Right cardiac atrium (tissue), 5 donors: ENCODE results near the gene DMBT1. TPM values are rescaled to one million over a fixed set of nuclear protein-coding genes. Genes with fewer than 3 reads are reported as not detected.

Source experiments
- ATAC-seq, 2 donors: fragments of 200-7000 bp; cut with Tn5 transposase; one replicate each; pipeline versions ENCODE4 v1.8.0 to v1.9.1; 2020; ENCODE audit warnings: moderate library complexity in 2 of 2, mild to moderate bottlenecking in 1 of 2
- DNase-seq, 3 donors: peaks; one replicate each; pipeline ENCODE4 v3.0.0-alpha.2; 2020
- H3K27ac ChIP-seq: one replicate; pipeline ENCODE4 v1.5.1; 2013; ENCODE audit warnings: mild to moderate bottlenecking, low read length, control low read depth, moderate library complexity
- H3K27me3 ChIP-seq: one replicate; pipeline ENCODE4 v1.6.1; 2013; ENCODE audit not compliant: control insufficient read depth, insufficient read depth
- H3K4me1 ChIP-seq: one replicate; pipeline ENCODE4 v1.6.1; 2013; ENCODE audit warnings: low read length; ENCODE audit not compliant: control insufficient read depth, insufficient read depth
- H3K4me3 ChIP-seq: one replicate; pipeline ENCODE4 v1.5.1; 2013; ENCODE audit warnings: low read length, control low read depth
- H3K9me3 ChIP-seq: one replicate; pipeline ENCODE4 v1.6.1; 2013; ENCODE audit warnings: low read length; ENCODE audit not compliant: control insufficient read depth
- WGBS: extraction: QIAGEN DNeasy Blood & Tissue Kit; methylation state at CpG from one replicate; pipeline ENCODE4 v1.1.7; 2013; 5-methylcytosine and 5-hydroxymethylcytosine counted together
- intact Hi-C, 4 donors: fragments of 100-400 bp; cut with DNase I; formaldehyde crosslinking; loops; one replicate each; pipeline versions ENCODE4 v1.11.0 to v1.14.0; 2022 to 2023
- polyA plus RNA-seq: library from polyadenylated mRNA; stranded (reverse); fragments of 200-250 nt; gene quantifications from one replicate; pipeline ENCODE4 v1.2.3, GENCODE V29; 2013
- total RNA-seq, 4 donors: library from RNA; stranded (reverse); fragmentation: NEBNext Ultra II Directional; extraction: Animal tissue kit (Norgen Biotek cat#: 25700); gene quantifications; one replicate each; pipeline ENCODE4 v1.2.1, GENCODE V29; 2021
- donor health status: healthy with polysubstance abuse.
- donor health status: DM: no; HTN: yes; CAD: no.
- donor health status: DM: no; HTN: no; CAD: no.
- donor health status: DM: no; HTN: yes; CAD: no; lungs with severe emphysema.
- donor health status: DM: yes; HTN: yes; CAD: no.

DMBT1 gene
- total and polyA plus RNA-seq, 5 donors = 0.06 to 0.17 (median 0.09) TPM

GRCh38 chr10:122659126-122659525 is 98.6 kb downstream of the DMBT1 start:
- Histone ChIP-seq H3K27me3 (no peaks in the 10 kb centered on the region), H3K4me3 (no peak overlapping the region), H3K9me3 (no peaks in the 10 kb centered on the region), H3K27ac (no peak overlapping the region), H3K4me1 (no peaks in the 10 kb centered on the region)
- intact Hi-C loops = no loop called here
- WGBS = 80% methylated on average over 6 of the region's 6 CpGs
- no peak for ATAC-seq
- DNase-seq = no peak

- no peak overlapping the region for H3K4me3 ChIP-seq
- no peaks in the 10 kb centered on the region for H3K9me3 ChIP-seq
- intact Hi-C loops = no loop called here
- H3K27ac ChIP-seq = no peak overlapping the region
- H3K4me1 ChIP-seq = no peaks in the 10 kb centered on the region
- no peaks in the 10 kb centered on the region for H3K27me3 ChIP-seq
- 85% methylated on average over 7 of the region's 7 CpGs for WGBS
- no peak for ATAC-seq
- DNase-seq = no peak
These were observed 99.1 kb downstream of the DMBT1 start for GRCh38 chr10:122659651-122660050.

- intact Hi-C loops = no loop called here
- Histone ChIP-seq H3K27me3 (no peaks in the 10 kb centered on the region), H3K4me1 (no peaks in the 10 kb centered on the region), H3K4me3 (no peak overlapping the region), H3K9me3 (no peaks in the 10 kb centered on the region), H3K27ac (no peak overlapping the region)
- DNase-seq = no peak
- WGBS = 87% methylated on average over 6 of the region's 6 CpGs
- no peak for ATAC-seq
These were observed 100.1 kb downstream of the DMBT1 start for GRCh38 chr10:122660696-122661095.

DNA sequence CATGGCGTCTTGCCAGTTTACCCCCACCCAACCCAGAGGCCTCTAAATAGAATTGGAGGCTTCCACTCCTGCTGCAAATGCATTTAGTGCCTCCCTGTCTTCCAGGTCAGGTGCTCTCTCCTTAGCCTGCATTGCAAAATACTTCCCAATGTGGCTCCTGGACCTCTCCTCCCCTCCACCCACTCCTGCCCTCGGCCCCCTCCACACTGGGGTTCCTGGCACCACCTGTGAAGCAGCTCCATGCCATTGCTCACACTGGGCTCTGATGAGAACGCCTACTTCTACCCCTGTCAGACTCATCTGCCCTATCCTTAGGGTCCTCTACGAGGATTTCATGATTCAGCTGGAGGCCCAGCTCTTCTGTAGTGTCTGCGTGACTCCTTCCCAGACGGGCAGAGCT is 101.7 kb downstream of the DMBT1 start:
- ATAC-seq (no peak), DNase-seq (no peak)
- Histone ChIP-seq H3K4me3 (no peak overlapping the region), H3K27ac (no peak overlapping the region), H3K4me1 (no peaks in the 10 kb centered on the region), H3K27me3 (no peaks in the 10 kb centered on the region), H3K9me3 (no peaks in the 10 kb centered on the region)
- intact Hi-C loops = no loop called here
- WGBS = 73% methylated on average over 6 of the region's 6 CpGs

GRCh38 chr10:122663516-122664130 is 103.1 kb downstream of the DMBT1 start:
- Histone ChIP-seq H3K9me3 (no peaks in the 10 kb centered on the region), H3K4me3 (no peak overlapping the region), H3K4me1 (no peaks in the 10 kb centered on the region), H3K27ac (no peak overlapping the region), H3K27me3 (no peaks in the 10 kb centered on the region)
- no peak for DNase-seq
- intact Hi-C loops = no loop called here
- ATAC-seq = no peak
- WGBS = 94% methylated on average over 5 of the region's 5 CpGs

DNA sequence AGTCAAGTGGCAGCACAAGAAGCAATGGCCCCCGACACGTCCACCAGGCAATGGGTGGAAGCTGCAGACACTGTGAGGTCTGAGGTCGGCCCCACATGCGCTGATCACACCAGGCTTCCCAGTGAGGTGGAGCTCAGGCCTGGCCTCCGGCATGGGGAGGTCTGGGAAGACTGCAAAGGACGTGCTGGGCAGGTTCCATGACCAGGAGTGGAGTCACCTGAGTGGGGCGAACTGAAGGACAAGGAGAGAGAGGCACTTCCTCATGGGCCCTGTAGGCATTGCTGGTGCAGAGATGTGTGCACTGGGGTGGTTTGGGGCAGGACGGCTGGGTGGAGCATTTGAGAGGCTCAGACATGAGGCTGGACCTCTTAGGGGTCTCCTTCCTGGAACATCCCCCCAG is 103.9 kb downstream of the DMBT1 start:
- Histone ChIP-seq H3K27me3 (no peaks in the 10 kb centered on the region), H3K4me1 (no peaks in the 10 kb centered on the region), H3K27ac (no peak overlapping the region), H3K4me3 (no peak overlapping the region), H3K9me3 (no peaks in the 10 kb centered on the region)
- DNase-seq (no peak), ATAC-seq (no peak)
- intact Hi-C loops = no loop called here
- 86% methylated on average over 8 of the region's 8 CpGs for WGBS

DNA sequence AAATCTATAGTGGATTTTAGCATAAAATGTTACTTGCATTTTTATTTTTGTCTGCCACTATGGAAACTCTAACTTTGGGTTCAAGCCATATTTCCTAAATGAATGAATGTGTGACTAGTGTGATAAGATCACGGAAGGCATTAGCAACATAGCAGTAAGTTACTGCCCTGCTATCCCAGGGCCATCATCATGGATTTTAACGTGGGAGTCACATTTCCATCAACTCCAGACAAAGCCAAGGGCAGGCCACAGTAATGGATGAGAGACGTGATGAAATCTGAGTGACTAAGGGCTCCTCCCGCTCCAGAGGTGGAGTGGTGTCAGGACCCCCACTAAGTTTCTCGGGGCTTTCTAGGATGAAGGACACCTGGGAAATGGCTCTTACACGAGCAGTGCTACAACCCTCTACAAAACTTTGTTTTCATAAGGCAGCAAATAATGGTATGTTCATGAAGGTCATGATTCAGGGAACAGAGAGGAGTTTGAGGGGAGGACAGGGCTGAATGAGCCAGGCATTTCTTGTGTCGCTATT is 104.8 kb downstream of the DMBT1 start:
- Histone ChIP-seq H3K9me3 (no peaks in the 10 kb centered on the region), H3K4me3 (no peak overlapping the region), H3K4me1 (no peaks in the 10 kb centered on the region), H3K27me3 (no peaks in the 10 kb centered on the region), H3K27ac (no peak overlapping the region)
- intact Hi-C loops = no loop called here
- DNase-seq (no peak), ATAC-seq (no peak)
- WGBS = 68% methylated on average over 7 of the region's 7 CpGs

- intact Hi-C loops = no loop called here
- Histone ChIP-seq H3K9me3 (no peaks in the 10 kb centered on the region), H3K27ac (no peak overlapping the region), H3K27me3 (no peaks in the 10 kb centered on the region), H3K4me3 (no peak overlapping the region), H3K4me1 (no peaks in the 10 kb centered on the region)
- ATAC-seq (no peak), DNase-seq (no peak)
- WGBS = 61% methylated on average over 4 of the region's 4 CpGs
These were observed 105.4 kb downstream of the DMBT1 start for GRCh38 chr10:122665946-122666345.

DNA sequence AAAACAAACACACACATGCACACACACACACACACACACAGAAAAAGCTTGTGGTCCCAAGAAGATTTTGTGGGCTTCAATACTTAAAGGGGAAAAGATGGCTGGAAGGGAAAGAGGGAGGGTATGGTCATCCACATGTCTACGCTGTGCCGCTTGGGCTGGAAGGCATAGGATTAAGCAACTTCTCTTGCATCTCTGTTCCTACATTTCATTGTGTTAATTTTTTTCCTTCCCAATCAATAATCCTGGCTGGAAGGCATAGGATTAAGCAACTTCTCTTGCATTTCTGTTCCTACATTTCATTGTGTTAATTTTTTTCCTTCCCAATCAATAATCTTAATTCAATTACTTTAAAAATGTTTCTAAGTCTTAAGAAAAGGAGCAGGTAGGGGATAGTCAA is 108.5 kb downstream of the DMBT1 start:
- intact Hi-C loops = no loop called here
- no peak for ATAC-seq
- 94% methylated on average over 2 of the region's 2 CpGs for WGBS
- no peak overlapping the region for H3K27ac ChIP-seq
- no peak for DNase-seq
- no peaks in the 10 kb centered on the region for H3K27me3 ChIP-seq
- no peaks in the 10 kb centered on the region for H3K9me3 ChIP-seq
- no peak overlapping the region for H3K4me3 ChIP-seq
- H3K4me1 ChIP-seq = no peaks in the 10 kb centered on the region

- Histone ChIP-seq H3K27me3 (no peaks in the 10 kb centered on the region), H3K4me3 (no peak overlapping the region), H3K9me3 (no peaks in the 10 kb centered on the region), H3K27ac (no peak overlapping the region), H3K4me1 (no peaks in the 10 kb centered on the region)
- WGBS = 79% methylated on average over 2 of the region's 2 CpGs
- no peak for DNase-seq
- ATAC-seq = no peak
- intact Hi-C loops = no loop called here
These were observed 109.3 kb downstream of the DMBT1 start for GRCh38 chr10:122669842-122670241.

DNA sequence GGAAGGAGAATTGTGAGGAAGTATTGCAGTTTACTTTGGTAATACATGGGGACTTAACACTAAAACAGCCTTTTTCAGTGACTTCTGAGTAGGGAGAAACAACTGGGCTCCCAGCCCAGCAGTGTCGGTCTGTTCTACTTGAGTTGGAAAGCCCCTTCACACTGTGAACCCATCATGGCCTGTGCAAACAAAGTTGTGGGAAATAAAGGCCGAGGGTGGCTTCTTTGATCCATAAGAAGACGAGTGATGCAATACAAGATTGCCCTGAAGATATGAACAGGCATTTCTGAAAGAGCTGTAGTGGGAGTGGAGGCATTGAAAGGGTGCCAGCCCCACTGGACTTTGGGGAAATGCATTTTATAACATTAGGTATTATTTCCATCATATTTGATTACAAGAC is 110.8 kb downstream of the DMBT1 start:
- 42% methylated on average over 3 of the region's 3 CpGs for WGBS
- no peaks in the 10 kb centered on the region for H3K9me3 ChIP-seq

DNA sequence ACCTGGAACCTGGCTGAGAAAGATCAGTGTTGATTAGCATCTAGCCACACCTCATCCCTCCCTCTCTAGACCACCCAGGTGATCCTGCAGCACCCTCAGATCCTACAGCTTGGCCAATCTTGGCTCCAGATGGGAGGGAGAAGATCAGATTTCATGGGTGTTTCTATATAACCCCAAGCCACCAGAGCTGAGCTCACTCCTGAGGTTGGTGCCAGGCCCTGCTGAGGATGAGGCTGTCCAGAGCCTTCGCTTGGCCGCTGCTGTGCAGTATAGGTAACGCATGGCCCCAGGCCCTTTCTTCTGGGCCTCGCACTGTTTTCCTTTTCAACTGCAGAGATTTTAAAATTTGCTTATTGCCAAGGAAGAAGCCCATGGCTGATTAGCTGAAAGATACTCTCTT is 112.1 kb downstream of the DMBT1 start:
- 89% methylated on average over 4 of the region's 4 CpGs for WGBS
- Histone ChIP-seq H3K27me3 (no peaks in the 10 kb centered on the region), H3K27ac (no peak overlapping the region), H3K9me3 (no peaks in the 10 kb centered on the region), H3K4me3 (no peak overlapping the region), H3K4me1 (no peaks in the 10 kb centered on the region)
- DNase-seq = no peak
- intact Hi-C loops = no loop called here
- no peak for ATAC-seq

More for the DNA sequence above, 110.8 kb downstream of the DMBT1 start:
- no peak overlapping the region for H3K27ac ChIP-seq
- H3K27me3 ChIP-seq = no peaks in the 10 kb centered on the region
- DNase-seq (no peak), ATAC-seq (no peak)
- no peaks in the 10 kb centered on the region for H3K4me1 ChIP-seq
- intact Hi-C loops = no loop called here
- H3K4me3 ChIP-seq = no peak overlapping the region
